Ishikawa (cell line): ENCODE data around the gene DHRS7C.

ENCODE experiments used
- CEBPB ChIP-seq: IDR thresholded peaks from 2 replicates; pipeline ENCODE4 v1.6.1; 2012
- CREB1 ChIP-seq: IDR thresholded peaks from 2 replicates; pipeline ENCODE4 v1.6.1; 2012; ENCODE audit warnings: low read depth
- EGR1 ChIP-seq: IDR thresholded peaks from 2 replicates; pipeline ENCODE4 v1.6.1; 2012
- EP300 ChIP-seq: IDR thresholded peaks from 2 replicates; pipeline ENCODE4 v1.6.1; 2012; ENCODE audit warnings: borderline replicate concordance
- FOXM1 ChIP-seq: IDR thresholded peaks from 2 replicates; pipeline ENCODE4 v1.6.1; 2012; ENCODE audit warnings: low read depth, borderline replicate concordance
- NFIC ChIP-seq: IDR thresholded peaks from 2 replicates; pipeline ENCODE4 v1.6.1; 2012
- RAD21 ChIP-seq: IDR thresholded peaks from 2 replicates; pipeline ENCODE4 v1.6.1; 2012; ENCODE audit warnings: low read depth
- TAF1 ChIP-seq: IDR thresholded peaks from 2 replicates; pipeline ENCODE4 v1.6.1; 2012; ENCODE audit warnings: low read depth, mild to moderate bottlenecking
- TCF12 ChIP-seq: IDR thresholded peaks from 2 replicates; pipeline ENCODE4 v1.6.1; 2012; ENCODE audit warnings: low read depth
- TEAD4 ChIP-seq: IDR thresholded peaks from 2 replicates; pipeline ENCODE4 v1.6.1; 2012
- YY1 ChIP-seq: IDR thresholded peaks from 2 replicates; pipeline ENCODE4 v1.6.1; 2012; ENCODE audit warnings: low read depth
- ZBTB7A ChIP-seq: IDR thresholded peaks from 2 replicates; pipeline ENCODE4 v1.6.1; 2012; ENCODE audit warnings: low read depth
- TF ChIP-seq, protein P1 (sequence below): IDR thresholded peaks from 2 replicates; pipeline ENCODE4 v1.6.1; 2012; ENCODE audit warnings: low read depth, mild to moderate bottlenecking
- TF ChIP-seq, protein P2 (sequence below): IDR thresholded peaks from 2 replicates; pipeline ENCODE4 v1.6.1; 2012
- TF ChIP-seq, protein P3 (sequence below): IDR thresholded peaks from 2 replicates; pipeline ENCODE4 v1.6.1; 2012

DHRS7C gene

GRCh38 chr17:9811086-9811485, 19.7 kb upstream of the DHRS7C start:
- no peak for TF ChIP-seq NFIC
- TF ChIP-seq EGR1 = no peak
- no peak for TF ChIP-seq TCF12
- TF ChIP-seq, protein P1, sequence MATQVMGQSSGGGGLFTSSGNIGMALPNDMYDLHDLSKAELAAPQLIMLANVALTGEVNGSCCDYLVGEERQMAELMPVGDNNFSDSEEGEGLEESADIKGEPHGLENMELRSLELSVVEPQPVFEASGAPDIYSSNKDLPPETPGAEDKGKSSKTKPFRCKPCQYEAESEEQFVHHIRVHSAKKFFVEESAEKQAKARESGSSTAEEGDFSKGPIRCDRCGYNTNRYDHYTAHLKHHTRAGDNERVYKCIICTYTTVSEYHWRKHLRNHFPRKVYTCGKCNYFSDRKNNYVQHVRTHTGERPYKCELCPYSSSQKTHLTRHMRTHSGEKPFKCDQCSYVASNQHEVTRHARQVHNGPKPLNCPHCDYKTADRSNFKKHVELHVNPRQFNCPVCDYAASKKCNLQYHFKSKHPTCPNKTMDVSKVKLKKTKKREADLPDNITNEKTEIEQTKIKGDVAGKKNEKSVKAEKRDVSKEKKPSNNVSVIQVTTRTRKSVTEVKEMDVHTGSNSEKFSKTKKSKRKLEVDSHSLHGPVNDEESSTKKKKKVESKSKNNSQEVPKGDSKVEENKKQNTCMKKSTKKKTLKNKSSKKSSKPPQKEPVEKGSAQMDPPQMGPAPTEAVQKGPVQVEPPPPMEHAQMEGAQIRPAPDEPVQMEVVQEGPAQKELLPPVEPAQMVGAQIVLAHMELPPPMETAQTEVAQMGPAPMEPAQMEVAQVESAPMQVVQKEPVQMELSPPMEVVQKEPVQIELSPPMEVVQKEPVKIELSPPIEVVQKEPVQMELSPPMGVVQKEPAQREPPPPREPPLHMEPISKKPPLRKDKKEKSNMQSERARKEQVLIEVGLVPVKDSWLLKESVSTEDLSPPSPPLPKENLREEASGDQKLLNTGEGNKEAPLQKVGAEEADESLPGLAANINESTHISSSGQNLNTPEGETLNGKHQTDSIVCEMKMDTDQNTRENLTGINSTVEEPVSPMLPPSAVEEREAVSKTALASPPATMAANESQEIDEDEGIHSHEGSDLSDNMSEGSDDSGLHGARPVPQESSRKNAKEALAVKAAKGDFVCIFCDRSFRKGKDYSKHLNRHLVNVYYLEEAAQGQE = no peak
- TF ChIP-seq TEAD4 = no peak
- TF ChIP-seq, protein P2, sequence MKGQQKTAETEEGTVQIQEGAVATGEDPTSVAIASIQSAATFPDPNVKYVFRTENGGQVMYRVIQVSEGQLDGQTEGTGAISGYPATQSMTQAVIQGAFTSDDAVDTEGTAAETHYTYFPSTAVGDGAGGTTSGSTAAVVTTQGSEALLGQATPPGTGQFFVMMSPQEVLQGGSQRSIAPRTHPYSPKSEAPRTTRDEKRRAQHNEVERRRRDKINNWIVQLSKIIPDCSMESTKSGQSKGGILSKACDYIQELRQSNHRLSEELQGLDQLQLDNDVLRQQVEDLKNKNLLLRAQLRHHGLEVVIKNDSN = no peak
- no peak for TF ChIP-seq FOXM1

- TF ChIP-seq YY1 (no peak), CREB1 (no peak), TAF1 (no peak), EGR1 (no peak), TEAD4 (no peak), CEBPB (no peak), TCF12 (no peak)
- TF ChIP-seq, protein P3, sequence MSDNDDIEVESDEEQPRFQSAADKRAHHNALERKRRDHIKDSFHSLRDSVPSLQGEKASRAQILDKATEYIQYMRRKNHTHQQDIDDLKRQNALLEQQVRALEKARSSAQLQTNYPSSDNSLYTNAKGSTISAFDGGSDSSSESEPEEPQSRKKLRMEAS = no peak
Observed at GRCh38 chr17:9810100-9810949, 18.9 kb upstream of the DHRS7C start.

DNA sequence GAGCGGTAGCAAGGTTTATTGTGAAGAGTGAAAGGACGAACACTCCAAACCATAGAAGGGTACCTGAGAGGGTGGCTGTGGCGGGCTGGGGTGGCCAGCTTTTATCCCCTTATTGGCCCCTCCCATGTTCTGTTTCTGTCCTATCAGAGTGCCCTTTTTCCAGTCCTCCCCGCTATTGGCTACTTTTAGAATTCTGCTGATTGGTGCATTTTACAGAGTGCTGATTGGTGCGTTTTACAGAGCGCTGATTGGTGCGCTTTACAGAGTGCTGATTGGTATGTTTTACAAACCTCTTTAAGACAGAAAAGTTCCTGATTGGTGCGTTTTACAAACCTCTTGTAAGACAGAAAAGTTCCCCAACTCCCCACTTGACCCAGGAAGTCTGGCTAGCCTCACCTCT, 18.0 kb upstream of the DHRS7C start:
- TF ChIP-seq TEAD4 (no peak), EP300 (no peak)

- TF ChIP-seq TEAD4 = no peak
- TF ChIP-seq, protein P2 = no peak
- no peak for TF ChIP-seq TCF12
- no peak for TF ChIP-seq CREB1
- TF ChIP-seq TAF1 = no peak
Observed at GRCh38 chr17:9806699-9807098, 15.3 kb upstream of the DHRS7C start.

GRCh38 chr17:9805769-9806168, 14.4 kb upstream of the DHRS7C start:
- TF ChIP-seq EP300 (no peak), FOXM1 (no peak), YY1 (no peak), EGR1 (no peak), CEBPB (no peak), RAD21 (no peak), ZBTB7A (no peak)

DNA sequence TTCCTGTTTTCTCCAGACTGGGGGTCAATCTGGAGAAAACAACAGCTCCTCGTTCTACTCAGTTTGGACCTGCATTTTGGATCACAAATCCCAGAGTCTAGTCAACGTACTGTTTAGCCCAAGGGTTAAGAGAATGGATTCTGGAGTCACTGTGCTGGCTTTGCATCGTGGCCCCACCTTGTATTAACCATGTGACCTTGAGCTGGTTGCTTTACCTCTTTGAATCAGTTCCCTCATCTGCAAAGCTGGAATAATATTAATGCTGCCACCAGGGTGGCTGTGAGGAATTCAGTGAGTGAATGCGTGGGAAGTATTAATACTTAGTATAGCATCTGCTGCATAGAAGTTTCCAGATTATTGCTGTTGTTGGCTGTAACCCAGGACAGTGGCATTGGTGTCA, 11.3 kb upstream of the DHRS7C start:
- TF ChIP-seq, protein P1 = no peak
- TF ChIP-seq CREB1 = no peak
- TF ChIP-seq EP300 = no peak
- TF ChIP-seq RAD21 = no peak
- no peak for TF ChIP-seq CEBPB
- TF ChIP-seq, protein P3 = no peak
- no peak for TF ChIP-seq ZBTB7A
- no peak for TF ChIP-seq TAF1
- TF ChIP-seq, protein P2 = no peak
- TF ChIP-seq TEAD4 = no peak
- no peak for TF ChIP-seq NFIC
- no peak for TF ChIP-seq TCF12
- no peak for TF ChIP-seq FOXM1
- TF ChIP-seq EGR1 = no peak
- no peak for TF ChIP-seq YY1
